Endometrial microvascular endothelial cells (primary cell): ENCODE measurements around the gene RMRP. TPM values are rescaled to one million over a fixed set of nuclear protein-coding genes. Genes with fewer than 3 reads are reported as not detected.

Source experiments
- in situ Hi-C: cut with HindIII; loops from 2 replicates; pipeline ENCODE4 v1.10.0; 2017; ENCODE audit warnings: low sequenced_read_pairs, low pct_unique_long_range_greater_than_20kb; ENCODE audit errors: inconsistent ontology term
- total RNA-seq: library from RNA; depleted of rRNA; stranded (reverse); fragments of >200 nt; gene quantifications from one replicate; pipeline ENCODE4 v1.2.3, GENCODE V29; 2015; ENCODE audit errors: inconsistent ontology term

RMRP gene
- total RNA-seq, 1 donor from 2014 or later: 269 TPM

DNA sequence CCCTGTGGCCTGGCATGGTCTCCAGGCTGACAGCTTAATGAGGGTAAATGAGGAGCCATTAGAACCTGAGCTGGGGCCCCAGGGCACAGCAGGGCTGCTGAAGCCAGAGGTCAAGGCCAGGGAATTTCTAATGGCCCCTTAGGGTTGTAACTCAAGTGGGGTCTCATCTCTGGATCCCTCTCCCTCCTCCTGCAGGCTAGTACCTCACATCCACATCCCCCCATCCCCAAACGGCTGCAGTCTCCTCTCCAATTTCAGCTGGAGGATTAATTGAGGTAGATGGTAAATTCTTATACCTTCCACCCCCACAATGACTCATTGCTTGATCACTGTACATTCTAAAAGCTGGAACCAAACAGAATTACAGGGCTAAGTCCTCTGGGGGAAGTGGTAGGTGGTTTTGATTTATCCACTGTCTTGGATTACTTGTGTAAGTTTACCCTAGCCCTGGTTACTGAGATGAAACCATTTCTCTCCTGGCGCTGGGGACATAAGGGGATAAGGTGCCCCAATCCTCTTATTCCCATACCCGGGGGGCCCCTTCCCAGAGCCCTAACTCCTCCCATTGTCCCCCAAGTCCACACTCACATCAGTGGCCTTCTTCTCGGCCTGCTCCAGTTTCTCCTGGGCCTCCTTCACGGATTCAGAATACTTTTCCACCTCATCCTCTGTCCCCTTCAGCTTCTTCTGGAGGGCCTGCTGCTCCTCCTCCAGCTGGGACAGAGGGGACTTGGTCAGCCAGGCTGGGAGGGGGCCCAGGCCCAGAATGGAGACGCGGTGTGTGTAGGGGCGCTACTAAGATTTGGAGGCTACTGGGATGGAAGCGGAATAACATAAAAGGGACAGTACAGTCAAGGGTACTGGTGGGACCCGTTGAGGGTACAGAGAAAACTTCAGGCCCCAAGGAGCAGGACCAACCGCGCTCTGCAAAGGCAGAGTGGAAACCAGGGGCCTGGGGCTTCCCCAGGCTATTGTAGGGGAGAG lies 31.0 kb upstream of the RMRP start:
- in situ Hi-C loops: no loop called here

DNA sequence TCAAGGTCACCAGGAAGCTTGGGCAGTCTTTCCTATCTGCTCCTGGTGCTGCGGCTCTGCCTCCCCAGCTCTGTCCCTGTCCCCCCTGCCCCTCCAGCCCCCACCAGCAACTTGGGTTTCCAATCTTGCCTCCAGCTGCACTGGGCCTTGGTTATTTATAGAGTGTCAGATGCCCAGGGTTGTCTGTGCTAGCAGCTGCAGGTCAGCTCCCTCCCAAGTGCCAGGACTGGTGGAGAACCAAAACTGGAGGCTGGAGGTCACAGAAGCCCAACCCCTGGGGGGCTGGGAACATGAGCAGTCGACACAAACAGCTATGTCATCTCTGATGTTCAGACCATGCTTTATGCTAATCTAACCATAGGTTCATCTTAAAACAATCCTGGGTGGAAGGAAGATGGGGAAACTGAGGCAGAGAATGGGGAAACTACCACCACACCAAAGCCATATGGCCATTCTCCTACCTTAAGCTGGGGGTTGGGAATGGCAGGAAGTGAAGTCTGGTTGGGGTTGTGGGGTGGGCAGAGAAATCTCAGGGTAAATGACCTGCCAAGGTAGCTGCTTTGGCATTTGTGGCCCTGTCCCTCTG lies 30.2 kb upstream of the RMRP start:
- in situ Hi-C loops: no loop called here

GRCh38 chr9:35687306-35687705 lies 29.5 kb upstream of the RMRP start:
- in situ Hi-C loops: no loop called here

- in situ Hi-C loops: no loop called here
Measured at GRCh38 chr9:35686222-35687203, 28.7 kb upstream of the RMRP start.

DNA sequence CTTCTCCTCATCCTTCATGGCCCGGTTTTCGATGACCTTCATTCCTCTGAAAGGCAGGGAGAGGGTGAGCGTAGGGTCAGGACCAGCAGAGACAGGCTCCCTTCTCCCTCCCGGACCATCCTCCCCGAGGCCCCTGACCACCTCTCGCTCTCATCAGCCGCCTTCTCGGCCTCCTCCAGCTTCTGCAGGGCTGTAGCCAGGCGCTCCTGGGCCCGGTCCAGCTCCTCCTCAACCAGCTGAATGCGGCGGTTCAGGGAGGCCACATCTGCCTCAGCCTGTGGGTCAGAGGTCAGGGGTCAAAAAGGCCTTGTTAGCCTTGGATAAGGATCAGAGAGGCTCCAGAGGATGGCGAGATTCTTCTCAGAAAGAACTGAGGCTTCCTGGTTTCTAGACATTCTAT lies 27.7 kb upstream of the RMRP start:
- in situ Hi-C loops: no loop called here

GRCh38 chr9:35684921-35685320 lies 27.1 kb upstream of the RMRP start:
- in situ Hi-C loops: no loop called here

GRCh38 chr9:35683323-35683722 lies 25.5 kb upstream of the RMRP start:
- in situ Hi-C loops: no loop called here

DNA sequence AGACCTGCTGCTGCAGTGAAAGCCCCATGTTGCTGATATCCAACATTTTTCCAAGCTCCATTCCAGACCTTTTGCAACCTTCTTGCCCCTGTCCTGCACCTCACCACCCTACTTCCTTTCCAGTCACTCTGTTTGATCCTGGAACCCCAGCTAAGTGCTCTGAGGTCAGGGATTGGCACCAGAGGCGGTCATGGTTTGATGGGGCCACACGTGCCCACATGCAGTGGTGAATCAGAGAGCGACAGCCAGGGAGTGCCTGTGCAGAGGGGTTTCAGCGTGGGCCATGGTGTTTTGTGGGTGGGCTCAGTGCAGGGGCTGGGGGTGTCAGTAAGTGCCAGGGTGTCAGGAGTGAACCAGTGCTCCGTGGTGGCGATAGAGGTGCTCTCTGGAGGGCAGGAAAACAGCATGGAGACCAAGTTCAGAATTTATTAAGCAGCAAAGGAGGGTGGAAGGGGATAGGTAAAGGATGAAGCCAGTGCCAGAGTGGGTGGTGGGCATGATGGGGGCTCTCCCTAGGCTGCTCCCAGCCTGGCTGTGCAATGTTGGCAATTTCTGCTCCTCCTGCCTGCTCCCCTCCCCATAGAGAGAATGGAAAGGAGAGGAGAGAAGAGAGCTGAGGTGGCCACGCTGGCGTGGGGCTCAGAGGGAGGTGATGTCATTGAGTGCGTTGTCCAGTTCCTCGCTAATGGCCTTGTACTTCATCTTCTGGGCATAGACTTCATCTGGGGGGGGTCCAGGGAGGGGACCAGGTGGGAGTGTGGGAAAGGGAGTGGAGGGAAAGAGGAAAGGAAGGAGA lies 24.9 kb upstream of the RMRP start:
- in situ Hi-C loops: no loop called here

- in situ Hi-C loops: no loop called here
Measured at GRCh38 chr9:35682051-35682450, 24.2 kb upstream of the RMRP start.

DNA sequence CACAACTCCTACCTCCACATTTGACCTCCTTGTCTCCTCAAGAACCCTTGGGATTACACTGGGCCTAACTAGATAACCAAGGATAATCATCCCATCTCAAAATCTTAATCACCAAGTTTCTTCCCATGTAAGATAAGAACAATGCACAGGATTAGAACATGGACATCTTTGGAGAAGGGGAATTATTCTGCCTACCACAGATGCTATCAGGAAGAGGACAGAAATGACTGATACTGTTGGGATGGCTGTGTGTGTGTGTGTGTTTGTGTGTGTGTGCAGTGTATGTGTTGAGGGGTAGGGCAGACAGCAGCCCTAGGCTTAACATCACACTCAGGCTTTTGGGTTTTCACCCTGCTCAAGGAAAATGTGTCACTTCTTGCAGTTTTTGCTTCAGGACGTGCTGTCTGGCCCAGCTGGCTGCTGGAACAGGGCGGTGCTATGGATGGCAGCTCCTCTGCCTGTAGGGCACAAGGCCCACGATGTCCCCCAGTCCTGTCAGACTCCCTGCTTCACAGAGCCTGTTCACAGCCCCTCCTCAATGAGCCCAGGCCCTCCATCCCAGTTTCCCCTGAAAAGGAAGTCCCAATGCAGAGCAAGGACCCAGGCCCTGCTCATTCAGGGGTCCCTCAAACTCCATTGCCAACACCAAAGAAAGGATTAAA lies 23.7 kb upstream of the RMRP start:
- in situ Hi-C loops: no loop called here

DNA sequence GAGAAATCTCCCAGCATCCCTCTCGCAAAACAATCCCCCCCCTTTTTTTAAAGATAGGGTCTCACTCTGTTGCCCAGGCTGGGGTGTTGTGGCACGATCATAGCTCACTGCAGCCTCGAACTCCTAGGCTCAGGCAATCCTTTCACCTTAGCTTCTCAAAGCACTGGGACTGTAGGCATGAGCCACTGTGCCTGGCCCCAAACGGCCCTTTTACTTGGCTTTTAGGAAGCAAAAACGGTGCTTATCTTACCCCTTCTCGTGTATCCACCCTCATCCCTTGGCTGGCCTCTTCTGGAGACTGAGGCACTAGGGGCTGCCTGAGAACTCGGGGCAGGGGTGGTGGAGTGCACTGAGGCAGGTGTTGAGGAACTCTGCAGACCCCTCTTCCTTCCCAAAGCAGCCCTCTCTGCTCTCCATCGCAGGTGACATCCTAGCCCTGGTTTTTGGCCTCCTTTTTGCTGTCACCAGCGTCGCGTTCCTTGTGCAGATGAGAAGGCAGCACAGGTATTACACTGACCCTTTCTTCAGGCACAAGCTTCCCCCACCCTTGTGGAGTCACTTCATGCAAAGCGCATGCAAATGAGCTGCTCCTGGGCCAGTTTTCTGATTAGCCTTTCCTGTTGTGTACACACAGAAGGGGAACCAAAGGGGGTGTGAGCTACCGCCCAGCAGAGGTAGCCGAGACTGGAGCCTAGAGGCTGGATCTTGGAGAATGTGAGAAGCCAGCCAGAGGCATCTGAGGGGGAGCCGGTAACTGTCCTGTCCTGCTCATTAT lies 22.7 kb upstream of the RMRP start:
- in situ Hi-C loops: no loop called here

GRCh38 chr9:35679766-35680330 lies 22.0 kb upstream of the RMRP start:
- in situ Hi-C loops: no loop called here

DNA sequence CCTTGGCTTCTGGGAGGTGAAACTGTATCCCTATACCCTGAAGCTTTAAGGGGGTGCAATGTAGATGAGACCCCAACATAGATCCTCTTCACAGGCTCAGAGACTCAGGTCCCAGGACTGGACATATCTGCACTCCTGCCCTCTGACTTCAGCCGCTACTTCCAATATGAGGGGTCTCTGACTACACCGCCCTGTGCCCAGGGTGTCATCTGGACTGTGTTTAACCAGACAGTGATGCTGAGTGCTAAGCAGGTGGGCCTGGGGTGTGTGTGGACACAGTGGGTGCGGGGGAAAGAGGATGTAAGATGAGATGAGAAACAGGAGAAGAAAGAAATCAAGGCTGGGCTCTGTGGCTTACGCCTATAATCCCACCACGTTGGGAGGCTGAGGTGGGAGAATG lies 21.3 kb upstream of the RMRP start:
- in situ Hi-C loops: no loop called here

DNA sequence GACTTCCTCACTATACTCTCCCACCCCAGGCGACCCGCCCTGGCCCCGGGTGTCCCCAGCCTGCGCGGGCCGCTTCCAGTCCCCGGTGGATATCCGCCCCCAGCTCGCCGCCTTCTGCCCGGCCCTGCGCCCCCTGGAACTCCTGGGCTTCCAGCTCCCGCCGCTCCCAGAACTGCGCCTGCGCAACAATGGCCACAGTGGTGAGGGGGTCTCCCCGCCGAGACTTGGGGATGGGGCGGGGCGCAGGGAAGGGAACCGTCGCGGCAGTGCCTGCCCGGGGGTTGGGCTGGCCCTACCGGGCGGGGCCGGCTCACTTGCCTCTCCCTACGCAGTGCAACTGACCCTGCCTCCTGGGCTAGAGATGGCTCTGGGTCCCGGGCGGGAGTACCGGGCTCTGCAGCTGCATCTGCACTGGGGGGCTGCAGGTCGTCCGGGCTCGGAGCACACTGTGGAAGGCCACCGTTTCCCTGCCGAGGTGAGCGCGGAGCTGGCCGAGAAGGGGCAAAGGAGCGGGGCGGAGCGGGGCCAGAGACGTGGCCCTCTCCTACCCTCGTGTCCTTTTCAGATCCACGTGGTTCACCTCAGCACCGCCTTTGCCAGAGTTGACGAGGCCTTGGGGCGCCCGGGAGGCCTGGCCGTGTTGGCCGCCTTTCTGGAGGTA lies 18.0 kb upstream of the RMRP start:
- in situ Hi-C loops: no loop called here

GRCh38 chr9:35675204-35675603 lies 17.4 kb upstream of the RMRP start:
- in situ Hi-C loops: no loop called here

- in situ Hi-C loops: no loop called here
Measured at GRCh38 chr9:35674025-35674361, 16.2 kb upstream of the RMRP start.
